ENCODE data around the gene GGCT.
A peak's percentile ranks its signal among the peaks of the same experiment; 100 is the strongest.

DNA sequence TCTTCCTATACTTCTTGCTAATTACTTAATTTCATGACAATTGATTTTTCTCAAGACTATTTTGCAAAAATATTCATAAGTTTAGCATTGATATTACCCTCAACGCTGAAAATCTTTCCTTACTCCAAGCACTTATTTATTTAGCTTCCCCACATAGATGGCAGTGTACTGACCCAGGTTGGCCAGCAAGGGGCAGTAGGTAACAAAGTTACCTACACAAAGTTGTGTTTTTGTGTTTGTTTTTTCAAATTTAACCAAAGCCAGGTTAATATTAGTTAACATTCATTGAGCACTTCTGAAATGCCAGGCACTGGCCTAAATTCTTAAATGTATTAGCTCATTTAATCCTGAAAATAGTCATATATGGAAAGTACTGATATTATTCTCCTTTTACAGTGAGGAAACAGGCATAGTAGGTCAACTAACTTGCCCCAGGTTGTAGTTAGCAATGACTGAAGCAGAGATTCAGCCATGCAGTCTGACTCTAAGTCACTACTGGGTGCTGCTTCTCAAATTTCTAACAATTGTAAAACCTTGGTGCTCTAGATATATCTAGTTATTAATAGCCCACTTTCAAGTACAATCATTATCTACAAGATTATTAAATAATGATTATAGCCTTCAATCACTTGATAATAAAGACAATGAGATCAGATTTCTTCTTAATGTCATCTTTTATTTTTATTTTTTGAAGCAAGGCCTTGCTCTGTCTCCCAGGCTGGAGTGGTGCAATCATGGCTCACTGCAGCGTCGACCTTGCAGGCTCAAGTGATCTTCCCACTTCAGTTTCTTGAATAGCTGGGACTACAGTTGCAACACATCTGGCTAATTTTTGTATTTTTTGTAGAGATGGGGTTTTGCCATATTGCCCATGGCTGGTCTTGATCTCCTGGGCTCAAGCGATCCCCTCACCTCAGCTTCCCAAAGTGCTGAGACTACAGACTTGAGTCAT is 5.8 kb upstream of the GGCT start:
- TF ChIP-seq, protein P1, sequence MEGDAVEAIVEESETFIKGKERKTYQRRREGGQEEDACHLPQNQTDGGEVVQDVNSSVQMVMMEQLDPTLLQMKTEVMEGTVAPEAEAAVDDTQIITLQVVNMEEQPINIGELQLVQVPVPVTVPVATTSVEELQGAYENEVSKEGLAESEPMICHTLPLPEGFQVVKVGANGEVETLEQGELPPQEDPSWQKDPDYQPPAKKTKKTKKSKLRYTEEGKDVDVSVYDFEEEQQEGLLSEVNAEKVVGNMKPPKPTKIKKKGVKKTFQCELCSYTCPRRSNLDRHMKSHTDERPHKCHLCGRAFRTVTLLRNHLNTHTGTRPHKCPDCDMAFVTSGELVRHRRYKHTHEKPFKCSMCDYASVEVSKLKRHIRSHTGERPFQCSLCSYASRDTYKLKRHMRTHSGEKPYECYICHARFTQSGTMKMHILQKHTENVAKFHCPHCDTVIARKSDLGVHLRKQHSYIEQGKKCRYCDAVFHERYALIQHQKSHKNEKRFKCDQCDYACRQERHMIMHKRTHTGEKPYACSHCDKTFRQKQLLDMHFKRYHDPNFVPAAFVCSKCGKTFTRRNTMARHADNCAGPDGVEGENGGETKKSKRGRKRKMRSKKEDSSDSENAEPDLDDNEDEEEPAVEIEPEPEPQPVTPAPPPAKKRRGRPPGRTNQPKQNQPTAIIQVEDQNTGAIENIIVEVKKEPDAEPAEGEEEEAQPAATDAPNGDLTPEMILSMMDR (IDR thresholded peaks at IDR 0.05; ENCODE audit: low read length) = peak; percentile 86
- TF ChIP-seq EZH2 (optimal IDR thresholded peaks at IDR 0.05; ENCODE audit: low read depth, low read length) = no peak
- TF ChIP-seq EZH2phosphoT487 (IDR thresholded peaks at IDR 0.05; ENCODE audit: low read length) = no peak

Data from MM.1S (cell line).